GM19035 (cell line): Measurements from ENCODE around the gene UNC93A.
"Not testable (repeated sequence)": the region's sequence is repeated elsewhere in the genome, so short reads cannot be mapped to it uniquely, and the experiment has no call there.

Experiments used
- ATAC-seq: cut with Tn5 transposase; IDR thresholded peaks from one replicate; pipeline ENCODE4 v1.9.1; 2021; ENCODE audit not compliant: unreplicated experiment

UNC93A gene

DNA sequence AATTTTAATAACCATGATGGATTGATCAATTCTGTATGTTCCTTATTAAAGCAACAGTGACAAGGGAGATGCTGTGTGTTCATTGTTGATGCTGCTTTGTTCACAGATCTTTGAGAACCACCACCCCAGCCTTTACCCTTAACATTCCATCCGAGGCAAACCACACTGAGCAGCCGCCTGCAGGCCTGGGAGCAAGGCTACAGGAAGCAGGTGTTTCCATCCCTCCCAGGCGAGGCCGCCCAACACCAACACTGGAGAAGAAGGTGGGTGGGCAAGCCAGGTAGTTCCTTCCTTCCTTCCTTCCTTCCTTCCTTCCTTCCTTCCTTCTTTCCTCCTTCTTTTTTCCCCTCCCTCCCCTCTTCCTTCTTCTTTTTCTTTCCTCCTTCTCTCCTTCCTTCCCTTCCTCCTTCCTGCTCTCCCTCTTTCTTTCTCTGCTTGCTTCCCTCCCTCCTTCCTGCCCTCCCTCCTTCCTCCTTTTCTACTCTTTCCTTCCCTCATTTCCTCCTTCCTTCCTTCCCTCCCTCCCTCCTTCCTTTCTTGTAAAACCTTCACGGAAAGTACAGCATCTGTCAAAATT lies 47.5 kb downstream of the UNC93A start:
- ATAC-seq: no peak

DNA sequence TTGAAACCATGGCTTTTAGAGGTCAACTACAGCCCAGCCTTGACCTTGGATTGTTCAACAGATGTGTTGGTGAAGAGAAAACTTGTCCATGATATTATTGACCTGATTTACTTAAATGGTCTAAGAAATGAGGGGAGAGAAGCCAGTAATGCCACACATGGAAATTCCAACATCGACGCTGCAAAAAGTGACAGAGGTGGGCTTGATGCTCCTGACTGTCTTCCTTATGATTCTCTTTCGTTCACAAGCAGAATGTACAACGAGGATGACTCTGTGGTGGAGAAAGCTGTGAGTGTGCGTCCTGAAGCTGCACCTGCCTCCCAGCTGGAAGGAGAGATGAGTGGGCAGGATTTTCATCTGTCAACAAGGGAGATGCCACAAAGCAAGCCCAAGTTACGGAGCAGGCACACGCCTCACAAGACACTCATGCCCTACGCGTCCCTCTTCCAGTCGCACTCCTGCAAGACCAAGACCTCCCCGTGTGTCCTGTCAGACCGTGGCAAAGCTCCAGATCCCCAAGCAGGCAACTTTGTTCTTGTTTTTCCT lies 50.0 kb downstream of the UNC93A start:
- no peak for ATAC-seq

DNA sequence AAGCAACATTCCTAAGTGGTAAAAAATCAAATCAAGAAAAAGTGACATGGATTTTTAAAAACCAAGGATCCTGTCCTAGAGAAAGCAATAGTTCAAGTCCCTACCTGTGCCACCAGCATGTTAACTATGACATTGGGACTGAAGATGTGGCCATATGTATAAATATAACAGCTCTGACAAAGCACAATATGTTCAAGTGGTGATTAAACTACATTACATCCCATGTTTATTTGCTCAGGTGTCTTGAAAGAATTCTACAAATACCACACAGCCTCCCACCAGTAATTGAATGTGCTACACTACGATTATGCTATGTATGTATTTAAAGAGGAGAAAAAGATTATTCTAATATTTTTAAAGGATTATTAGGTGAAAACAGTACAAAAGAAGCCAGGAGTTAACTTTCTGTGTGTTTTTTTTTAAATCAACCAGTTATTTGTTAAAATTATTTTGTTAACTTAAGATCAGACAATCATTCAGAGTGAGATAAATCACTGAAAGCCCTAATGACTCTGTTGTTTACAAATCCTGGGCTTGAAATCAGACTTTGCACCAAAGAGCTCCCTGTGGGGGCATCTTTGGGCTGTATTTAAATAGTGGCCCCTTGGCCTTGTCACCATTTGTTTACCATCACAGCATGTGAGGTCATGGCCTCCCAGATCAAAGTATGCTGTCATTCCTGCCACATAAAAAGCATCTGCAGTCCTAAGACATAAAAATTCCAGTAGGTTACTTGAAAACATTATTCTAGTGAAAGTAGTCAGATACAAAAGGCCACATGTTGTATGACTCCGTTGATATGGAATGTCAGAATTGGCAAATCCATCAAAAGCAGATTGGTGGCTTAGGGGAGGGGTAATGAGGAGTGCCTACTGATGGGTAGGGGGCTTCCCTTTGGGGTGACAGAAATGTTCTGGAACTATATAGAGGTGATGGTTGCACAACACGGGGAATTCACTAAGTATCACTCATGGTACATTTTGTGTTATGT lies 50.8 kb downstream of the UNC93A start:
- no peak for ATAC-seq

DNA sequence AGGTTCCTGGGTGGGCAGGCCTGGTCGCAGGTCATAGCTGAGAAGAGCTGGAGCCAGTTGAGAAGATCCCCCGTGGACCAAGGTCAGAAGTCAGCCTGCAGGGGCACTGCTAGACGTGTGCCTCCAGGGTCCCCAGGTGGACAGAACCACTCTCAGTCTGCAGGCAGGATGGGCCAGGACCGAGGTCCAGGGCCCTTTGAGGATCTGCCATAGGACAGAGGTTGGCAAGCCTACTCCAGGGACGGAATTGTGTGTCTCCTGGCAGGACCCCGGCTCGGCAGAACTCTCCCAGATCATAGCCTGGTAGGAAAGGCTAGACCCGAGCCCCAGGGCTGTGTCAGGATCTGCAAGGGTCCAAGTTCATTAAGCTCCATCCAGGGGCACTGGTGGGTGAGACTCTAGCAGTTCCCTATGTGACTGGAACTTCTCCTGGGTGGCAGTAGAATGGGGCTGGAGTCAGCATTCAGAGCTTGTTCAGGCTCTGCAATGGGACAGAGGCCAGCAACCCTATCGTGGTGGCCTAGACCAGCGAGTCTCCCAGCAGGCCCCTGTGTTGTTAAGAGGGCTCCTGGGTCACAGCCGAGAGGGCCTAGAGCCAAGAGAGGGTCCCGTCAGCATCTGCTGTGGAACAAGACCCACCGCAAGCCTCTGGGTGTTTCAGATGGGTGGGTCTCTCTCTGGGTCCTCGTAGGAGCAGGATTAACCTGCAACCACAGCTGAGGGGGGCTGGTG lies 51.9 kb downstream of the UNC93A start:
- no peak for ATAC-seq

DNA sequence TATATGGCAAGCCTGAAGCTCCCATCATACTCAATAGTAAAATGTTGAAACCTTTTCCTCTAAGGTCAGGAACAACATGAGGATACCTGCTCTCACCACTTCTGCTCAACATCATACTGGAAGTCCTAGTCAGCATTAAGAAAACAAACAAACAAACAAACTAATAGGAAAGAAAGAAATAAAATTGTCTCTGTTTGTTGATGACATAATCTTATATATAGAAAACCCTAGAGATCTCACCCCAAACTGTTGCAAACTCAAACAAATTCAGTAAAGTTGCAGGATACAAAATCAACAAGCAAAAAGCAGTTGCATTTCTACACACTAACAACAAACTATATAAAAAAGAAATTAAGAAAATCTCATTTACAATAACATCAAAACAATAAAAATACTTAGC lies 54.2 kb downstream of the UNC93A start:
- ATAC-seq: no peak

DNA sequence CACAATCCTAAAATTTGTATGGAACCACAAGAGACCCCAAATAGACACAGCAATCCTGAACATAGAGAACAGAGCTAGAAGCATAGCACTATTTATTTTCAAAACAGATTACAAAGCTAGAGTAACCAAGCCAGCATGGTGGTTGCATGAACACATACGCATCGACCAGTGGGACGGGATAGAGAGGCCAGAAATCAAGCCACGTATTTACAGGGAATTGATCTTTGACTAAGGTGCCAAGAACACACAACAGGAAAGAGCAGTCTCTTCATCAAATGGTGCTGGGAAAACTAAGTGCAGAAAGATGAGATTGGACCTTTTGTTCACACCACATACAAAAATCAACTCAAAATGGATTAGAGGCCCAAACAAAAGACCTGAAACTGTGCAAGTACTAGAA lies 54.8 kb downstream of the UNC93A start:
- ATAC-seq: no peak

DNA sequence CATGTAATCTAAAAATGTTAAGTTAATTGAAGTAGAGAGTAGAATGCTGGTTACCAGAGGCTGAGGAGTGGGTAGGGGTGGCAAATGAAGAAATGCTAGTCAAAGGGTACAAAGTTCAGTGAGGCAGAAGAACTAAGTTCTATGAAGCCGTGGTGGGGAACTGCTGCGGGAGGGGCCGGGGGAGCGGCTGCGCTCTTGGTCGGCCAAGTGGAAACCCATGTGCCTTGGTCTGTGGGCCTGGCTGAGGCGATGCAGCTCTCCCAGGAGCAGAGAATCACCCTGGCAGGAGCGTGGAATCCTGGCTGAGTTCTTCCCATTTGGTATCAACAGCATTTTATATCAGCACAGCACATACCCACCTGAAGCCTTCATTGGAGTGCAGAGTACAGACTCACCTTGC lies 56.1 kb downstream of the UNC93A start:
- ATAC-seq: no peak

DNA sequence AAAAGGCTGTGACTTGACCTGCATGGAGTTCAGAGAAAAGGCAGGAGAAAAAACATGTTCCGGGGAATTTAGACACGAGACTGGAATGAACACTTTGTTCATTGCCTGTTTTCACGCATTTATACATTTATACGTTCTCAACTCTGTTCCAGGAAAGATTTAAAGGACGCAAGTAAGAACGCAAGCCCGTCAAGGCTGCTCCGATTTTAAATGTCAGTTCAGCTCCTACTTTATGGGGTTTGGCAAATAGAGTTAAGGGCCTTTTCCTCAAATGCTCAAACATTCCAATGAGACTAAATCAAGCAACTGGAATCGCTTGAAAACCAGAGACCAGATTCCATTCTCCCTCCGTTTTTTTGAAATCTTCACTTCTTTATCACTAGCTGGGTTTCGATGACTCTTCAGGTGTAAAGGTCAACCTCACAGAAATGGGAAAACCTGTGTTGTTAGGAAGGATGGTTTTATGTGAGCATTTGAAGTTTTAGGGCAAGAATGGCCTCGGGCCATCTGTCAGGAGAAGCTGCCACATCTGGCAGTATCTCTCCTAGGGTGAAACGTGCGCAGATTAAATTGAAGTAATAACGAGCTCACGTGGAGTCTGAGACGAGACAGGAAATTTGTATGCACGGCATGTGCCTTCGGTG lies 58.6 kb downstream of the UNC93A start:
- no peak for ATAC-seq

DNA sequence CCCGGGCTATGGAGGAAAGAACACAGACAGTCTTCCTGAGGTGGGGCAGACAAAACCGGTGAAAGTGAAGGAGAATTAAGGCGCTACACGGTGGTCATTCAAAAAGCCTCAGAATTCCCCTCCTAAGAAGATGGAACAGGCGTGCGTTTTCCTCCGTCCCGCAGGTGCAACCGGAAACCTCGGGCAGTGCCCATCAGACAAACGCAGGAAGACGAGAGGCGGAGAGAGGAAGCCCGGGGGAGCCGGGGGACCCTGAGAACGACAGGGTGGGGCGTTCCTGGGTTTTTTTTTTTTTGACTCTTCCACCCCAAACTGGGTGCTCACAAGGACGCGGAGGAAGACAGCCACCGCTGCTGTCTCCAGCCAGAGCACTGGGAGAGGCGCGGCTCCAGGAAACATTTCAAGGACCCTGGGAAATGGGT lies 59.2 kb downstream of the UNC93A start:
- no peak for ATAC-seq

DNA sequence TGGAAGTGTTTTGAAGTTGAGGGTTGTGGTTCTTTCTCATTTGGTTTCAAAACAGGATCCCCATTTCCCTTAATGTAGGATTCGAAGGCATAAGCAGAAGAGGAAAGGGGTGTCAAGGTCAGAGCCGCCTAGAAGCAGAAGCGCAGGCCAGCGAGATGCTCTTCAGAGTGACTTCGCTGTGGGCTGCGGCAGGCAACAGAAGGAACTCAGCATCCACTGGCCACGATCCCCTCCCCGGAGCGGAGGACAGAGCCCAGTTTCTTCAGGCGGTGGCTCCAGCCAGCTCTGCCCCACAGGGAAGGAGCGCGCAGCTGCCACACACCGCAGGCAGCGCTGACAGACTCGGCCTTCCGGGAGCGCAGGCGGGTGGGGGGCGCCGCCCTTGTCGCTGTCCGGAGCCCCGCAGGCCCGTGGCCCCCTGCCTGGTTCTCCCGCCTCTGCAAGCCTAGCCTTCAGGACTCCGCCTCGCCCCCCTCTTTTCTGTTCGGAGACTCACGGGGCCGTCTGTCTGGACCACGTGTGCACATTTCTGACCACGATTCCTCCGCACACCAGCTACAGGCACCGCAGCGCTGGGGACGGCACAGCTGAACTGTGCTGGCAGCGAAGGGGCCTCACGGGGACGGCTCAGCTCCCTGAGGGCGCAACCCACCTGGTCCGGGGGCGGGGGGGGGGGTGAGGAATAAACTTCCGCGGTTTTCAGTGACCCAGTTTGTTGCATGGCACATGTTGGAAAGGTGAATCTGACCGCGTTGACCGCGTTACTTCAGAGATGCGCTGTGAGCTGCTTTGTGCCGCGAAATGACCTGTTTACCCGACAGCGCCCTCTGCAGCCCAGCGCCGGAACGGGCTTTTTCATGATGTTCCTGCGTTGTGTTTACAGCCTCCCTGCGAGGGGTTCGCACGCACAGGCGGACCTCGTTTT lies 59.9 kb downstream of the UNC93A start:
- ATAC-seq: peak; percentile 73

DNA sequence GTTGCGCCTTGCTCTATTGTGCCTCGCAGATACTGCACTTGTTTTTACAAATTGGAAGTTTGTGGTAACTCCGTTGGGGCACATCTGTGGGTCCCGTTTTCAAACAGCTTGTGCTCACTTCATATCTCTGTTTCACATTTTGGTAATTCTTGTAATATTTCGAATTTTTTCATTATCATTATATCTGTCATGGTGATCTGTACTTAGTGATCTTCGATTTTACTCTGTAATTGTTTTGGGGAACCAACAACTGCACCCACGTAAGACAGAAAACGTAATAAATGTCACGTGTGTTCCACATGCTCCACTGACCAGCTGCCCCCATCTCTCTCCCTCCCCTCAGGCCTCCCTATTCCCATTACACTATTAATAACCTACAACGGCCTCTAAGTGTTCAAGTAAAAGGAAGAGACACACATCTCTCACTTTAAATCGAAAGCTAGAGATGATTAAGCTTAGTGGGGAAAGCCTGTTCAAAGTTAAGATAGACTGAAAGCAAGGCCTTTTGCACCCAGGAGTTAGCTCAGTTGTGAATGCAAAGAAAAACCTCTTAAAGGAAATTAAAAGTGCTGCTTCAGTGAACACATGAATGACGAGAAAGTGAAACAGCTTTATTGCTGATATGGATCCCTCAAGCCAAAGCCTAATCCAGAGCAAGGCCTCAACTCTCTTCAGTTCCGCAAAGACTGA lies 60.7 kb downstream of the UNC93A start:
- peak; percentile 33 for ATAC-seq

DNA sequence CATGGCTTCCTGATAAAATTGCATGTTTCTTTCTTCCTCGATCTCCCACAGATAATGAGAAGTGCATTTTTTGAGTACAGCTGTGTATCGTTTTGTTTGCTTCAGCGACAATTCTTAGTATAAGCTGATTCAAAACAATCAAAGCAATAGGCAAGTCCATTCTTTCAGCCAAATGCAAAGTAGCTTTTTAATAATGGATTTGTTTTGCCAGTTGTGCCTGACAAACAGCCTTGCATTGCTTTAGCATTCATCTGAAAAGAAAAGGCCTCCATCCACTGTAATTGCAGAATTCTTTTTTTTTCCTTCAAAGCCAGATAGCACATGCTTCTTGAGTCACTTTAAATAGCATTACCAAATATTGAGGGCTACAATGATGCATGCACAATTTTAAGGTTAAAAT lies 65.8 kb downstream of the UNC93A start:
- ATAC-seq: no peak

DNA sequence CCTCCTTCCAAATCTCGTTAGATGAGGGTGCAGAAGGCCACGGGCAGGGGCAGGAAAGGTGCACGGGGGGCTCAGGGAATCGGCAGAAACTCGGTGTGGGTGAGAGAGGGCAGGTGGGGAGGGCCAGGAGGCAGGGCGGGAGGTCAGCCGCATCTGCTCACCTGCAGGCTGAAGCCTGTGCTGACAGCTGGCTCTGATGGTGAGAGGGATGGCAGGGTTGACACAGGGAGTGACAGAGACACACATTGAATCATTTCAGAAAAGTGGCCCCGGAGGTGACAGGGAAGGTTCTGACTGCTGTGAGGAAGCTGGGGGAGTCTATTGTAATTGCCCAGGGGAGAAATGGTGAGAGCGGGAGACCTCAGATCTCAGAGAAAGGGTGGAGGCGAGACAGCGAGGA lies 67.3 kb downstream of the UNC93A start:
- not testable (repeated sequence) for ATAC-seq

DNA sequence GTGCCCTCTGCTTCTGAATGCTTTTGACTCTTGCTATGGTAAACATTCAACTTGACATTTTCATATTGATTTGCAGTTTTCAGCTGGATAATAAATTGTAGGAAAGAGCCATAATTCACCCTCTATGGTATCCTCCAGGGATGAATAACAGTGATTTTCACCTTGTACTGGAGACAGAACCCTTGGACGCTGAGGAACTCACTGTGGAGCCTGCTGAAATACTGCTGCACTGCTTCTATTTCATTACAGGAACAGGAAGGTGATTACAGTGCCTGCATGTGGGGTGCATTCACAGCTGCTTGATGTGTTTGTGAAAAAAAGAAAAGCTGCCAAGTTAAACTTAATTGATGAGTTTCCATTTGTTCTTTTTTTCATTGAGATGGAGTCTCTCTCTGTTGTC lies 70.1 kb downstream of the UNC93A start:
- not testable (repeated sequence) for ATAC-seq
